Vagina (tissue), 2 donors: ENCODE results near the gene NR2F1-AS1. TPM values are rescaled to one million over a fixed set of nuclear protein-coding genes. Genes with fewer than 3 reads are reported as not detected.

ENCODE experiments used
- DNase-seq, 2 donors: peaks; one replicate each; pipeline ENCODE4 v3.0.0-alpha.2; 2017; ENCODE audit errors: extremely low spot score in 2 of 2
- H3K27ac ChIP-seq: fragments of 200-600 bp; sonication (generic); one replicate; pipeline ENCODE4 v1.5.1; 2019
- H3K27me3 ChIP-seq: fragments of 200-600 bp; sonication (generic); one replicate; pipeline ENCODE4 v1.5.1; 2019
- H3K36me3 ChIP-seq, 2 donors: fragments of 200-600 bp; sonication (generic); one replicate each; pipeline ENCODE4 v1.5.1; 2017 to 2019
- H3K4me1 ChIP-seq: fragments of 200-600 bp; sonication (generic); one replicate; pipeline ENCODE4 v1.5.1; 2019
- H3K4me3 ChIP-seq, 2 donors: fragments of 200-600 bp; sonication (generic); 1 replicate in 1 of 2; 2 replicates in 1 of 2; pipeline ENCODE4 v1.5.1; 2016 to 2019
- H3K9me3 ChIP-seq: fragments of 200-600 bp; sonication (generic); one replicate; pipeline ENCODE4 v1.5.1; 2019
- POLR2A ChIP-seq, 2 donors: fragments of 450-650 bp; IDR thresholded peaks; one replicate each; pipeline ENCODE4 v1.6.1; 2017; ENCODE audit warnings: antibody characterized with exemption in 2 of 2, mild to moderate bottlenecking in 2 of 2, moderate library complexity in 2 of 2
- POLR2AphosphoS5 ChIP-seq, 2 donors: sonication (generic); formaldehyde crosslinking; IDR thresholded peaks; one replicate each; pipeline ENCODE4 v1.9.0; 2017; ENCODE audit warnings: antibody characterized with exemption in 2 of 2, mild to moderate bottlenecking in 2 of 2, low read depth in 1 of 2; ENCODE audit not compliant: insufficient read depth in 1 of 2
- intact Hi-C: fragments of 100-400 bp; cut with DNase I; formaldehyde crosslinking; loops from one replicate; pipeline ENCODE4 v1.15.1; 2023
- total RNA-seq: library from RNA; depleted of rRNA; stranded (reverse); fragments of >200 nt; gene quantifications from one replicate; pipeline ENCODE4 v1.2.3, GENCODE V29; 2016
- TF ChIP-seq, protein P1 (sequence below), 3 experiments: fragments of 450-650 bp in 2 of 3; fragments of 200-600 bp in 1 of 3; sonication (generic) in 1 of 3; IDR thresholded peaks; one replicate each; pipeline ENCODE4 v1.5.1; 2017 to 2019; ENCODE audit warnings: antibody characterized with exemption in 3 of 3, mild to moderate bottlenecking in 2 of 3, moderate library complexity in 2 of 3

NR2F1-AS1 gene
- total RNA-seq, 1 donor from 2014 or later, result 22.3 TPM

DNA sequence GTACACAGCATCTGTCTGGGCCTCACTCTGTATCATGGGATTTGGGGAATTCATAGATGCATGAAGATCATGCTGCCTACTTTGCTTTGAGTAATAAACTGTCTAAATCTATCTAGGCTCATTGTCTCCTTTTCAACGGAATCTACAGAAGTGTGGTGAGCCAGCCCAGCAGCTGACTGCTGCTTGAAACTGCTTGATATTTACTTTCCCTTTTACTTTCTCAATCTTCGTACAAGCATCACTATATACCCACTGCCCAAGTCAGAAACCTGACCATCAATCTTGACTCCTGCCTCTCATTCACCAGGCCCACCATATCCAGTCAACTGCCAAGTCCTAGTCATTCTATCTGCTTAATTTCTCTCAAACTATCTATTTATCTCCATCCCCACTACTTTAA lies 142.9 kb downstream of the NR2F1-AS1 start:
- intact Hi-C loops, result no loop called here
- H3K9me3 ChIP-seq, result no peaks in the 10 kb centered on the region
- H3K27me3 ChIP-seq, result no peaks in the 10 kb centered on the region
- no peak overlapping the region for H3K27ac ChIP-seq
- H3K4me3 ChIP-seq, result no peak overlapping the region
- no peak for DNase-seq
- H3K4me1 ChIP-seq, result no peaks in the 10 kb centered on the region
- TF ChIP-seq, protein P1, sequence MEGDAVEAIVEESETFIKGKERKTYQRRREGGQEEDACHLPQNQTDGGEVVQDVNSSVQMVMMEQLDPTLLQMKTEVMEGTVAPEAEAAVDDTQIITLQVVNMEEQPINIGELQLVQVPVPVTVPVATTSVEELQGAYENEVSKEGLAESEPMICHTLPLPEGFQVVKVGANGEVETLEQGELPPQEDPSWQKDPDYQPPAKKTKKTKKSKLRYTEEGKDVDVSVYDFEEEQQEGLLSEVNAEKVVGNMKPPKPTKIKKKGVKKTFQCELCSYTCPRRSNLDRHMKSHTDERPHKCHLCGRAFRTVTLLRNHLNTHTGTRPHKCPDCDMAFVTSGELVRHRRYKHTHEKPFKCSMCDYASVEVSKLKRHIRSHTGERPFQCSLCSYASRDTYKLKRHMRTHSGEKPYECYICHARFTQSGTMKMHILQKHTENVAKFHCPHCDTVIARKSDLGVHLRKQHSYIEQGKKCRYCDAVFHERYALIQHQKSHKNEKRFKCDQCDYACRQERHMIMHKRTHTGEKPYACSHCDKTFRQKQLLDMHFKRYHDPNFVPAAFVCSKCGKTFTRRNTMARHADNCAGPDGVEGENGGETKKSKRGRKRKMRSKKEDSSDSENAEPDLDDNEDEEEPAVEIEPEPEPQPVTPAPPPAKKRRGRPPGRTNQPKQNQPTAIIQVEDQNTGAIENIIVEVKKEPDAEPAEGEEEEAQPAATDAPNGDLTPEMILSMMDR (IDR thresholded peaks at IDR 0.05), result no peak
- TF ChIP-seq POLR2A (IDR thresholded peaks at IDR 0.05), result no peak
- no peak for TF ChIP-seq POLR2AphosphoS5 (IDR thresholded peaks at IDR 0.05; ENCODE audit: insufficient read depth in 1 of 2, low read depth in 1 of 2)
- H3K36me3 ChIP-seq, result no peaks in the 10 kb centered on the region

DNA sequence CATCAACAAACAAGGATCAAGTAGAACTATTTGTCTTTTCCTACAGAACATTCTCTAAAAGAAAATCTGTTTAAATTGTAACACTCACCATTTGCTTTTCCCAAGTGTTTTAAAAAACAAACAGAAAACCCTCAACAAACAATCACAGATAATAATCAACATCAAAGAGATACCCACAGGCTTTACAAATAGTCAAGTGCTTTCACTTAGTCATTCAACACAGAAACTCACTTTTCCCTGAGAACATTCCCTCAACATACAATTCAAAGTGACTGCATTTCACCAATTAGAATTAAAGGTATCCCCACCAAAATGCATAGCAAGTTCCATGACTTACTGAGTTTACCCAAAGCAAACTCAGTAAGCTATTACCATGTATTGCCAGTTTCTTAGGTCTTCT lies 144.9 kb downstream of the NR2F1-AS1 start:
- TF ChIP-seq POLR2AphosphoS5 (IDR thresholded peaks at IDR 0.05; ENCODE audit: insufficient read depth in 1 of 2, low read depth in 1 of 2) (no peak), POLR2A (IDR thresholded peaks at IDR 0.05) (no peak)
- TF ChIP-seq, protein P1 (IDR thresholded peaks at IDR 0.05), result no peak
- no peak for DNase-seq
- no peak overlapping the region for H3K4me3 ChIP-seq
- no peaks in the 10 kb centered on the region for H3K27me3 ChIP-seq
- H3K27ac ChIP-seq, result no peak overlapping the region
- H3K36me3 ChIP-seq, result no peaks in the 10 kb centered on the region
- H3K9me3 ChIP-seq, result no peaks in the 10 kb centered on the region
- H3K4me1 ChIP-seq, result no peaks in the 10 kb centered on the region
- intact Hi-C loops, result no loop called here

DNA sequence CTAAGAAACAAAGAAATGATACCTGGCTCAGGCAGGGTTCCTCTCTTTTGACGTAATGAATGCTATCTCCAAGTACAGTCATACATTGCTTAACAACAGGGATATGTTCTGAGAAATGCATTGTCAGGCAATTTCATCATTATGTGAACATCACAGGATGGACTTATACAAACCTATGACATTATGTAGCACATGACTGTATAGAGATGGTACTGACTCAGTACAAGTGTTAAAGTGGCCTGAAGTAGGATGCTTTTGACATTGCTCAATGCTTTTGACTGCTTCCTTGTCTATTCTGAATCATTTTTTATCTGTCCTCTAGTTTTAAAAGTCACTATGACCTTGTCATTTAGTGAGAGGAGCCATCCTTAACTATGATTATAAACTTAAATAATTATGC lies 147.6 kb downstream of the NR2F1-AS1 start:
- no peaks in the 10 kb centered on the region for H3K4me1 ChIP-seq
- intact Hi-C loops, result no loop called here
- TF ChIP-seq, protein P1 (IDR thresholded peaks at IDR 0.05), result no peak
- no peaks in the 10 kb centered on the region for H3K9me3 ChIP-seq
- H3K27me3 ChIP-seq, result no peaks in the 10 kb centered on the region
- H3K36me3 ChIP-seq, result no peaks in the 10 kb centered on the region
- H3K27ac ChIP-seq, result no peak overlapping the region
- no peak for DNase-seq
- no peak overlapping the region for H3K4me3 ChIP-seq

DNA sequence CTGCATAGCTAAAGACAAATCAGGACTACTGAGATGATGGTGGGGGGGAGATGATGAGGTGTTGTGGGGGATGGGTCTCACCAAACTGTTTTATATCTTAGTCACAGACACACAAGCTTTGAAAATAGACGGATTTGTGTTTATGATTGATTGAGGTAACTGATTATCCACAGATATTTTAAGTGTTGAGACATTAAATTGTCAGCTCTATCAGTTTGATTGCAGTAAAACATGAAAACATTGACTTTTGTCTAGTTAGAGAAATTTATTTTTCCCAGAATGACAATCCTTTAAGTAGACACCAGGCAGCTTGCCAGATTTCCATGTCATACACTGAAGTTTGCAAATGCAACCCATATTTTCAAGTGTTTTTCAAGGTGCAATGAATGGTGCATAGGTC lies 149.8 kb downstream of the NR2F1-AS1 start:
- Histone ChIP-seq H3K4me1 (peaks cover 3% of the 10 kb centered on the region), H3K27me3 (no peaks in the 10 kb centered on the region), H3K9me3 (no peaks in the 10 kb centered on the region), H3K4me3 (no peak overlapping the region), H3K36me3 (no peaks in the 10 kb centered on the region), H3K27ac (no peak overlapping the region)
- intact Hi-C loops, result no loop called here
- TF ChIP-seq, protein P1 (IDR thresholded peaks at IDR 0.05), result no peak
- TF ChIP-seq POLR2AphosphoS5 (IDR thresholded peaks at IDR 0.05; ENCODE audit: insufficient read depth in 1 of 2, low read depth in 1 of 2) (no peak), POLR2A (IDR thresholded peaks at IDR 0.05) (no peak)
- DNase-seq, result no peak

DNA sequence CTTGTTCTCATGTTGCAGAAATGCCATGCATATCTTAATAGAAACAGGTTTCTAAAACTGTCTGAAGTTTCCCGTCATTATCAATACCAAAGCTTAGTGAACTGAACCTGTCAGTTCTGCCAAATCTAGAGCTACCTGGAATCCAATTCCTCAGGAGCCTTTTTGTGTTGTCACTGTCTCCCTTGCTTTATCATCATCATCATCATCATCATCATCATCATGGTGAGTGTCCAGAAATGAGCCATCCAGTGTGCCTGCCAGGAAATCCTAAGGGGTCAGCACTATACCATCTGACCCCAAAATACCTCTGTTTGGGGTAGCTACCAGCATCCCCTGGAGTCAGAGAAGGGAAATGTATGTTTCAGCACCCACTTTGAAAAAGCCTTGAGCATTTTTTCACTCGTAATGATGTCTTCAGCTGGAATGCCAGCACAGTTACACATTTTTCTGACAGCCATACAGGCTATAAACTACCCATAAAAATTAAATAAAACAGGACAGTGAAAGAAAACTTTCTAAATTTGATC lies 150.3 kb downstream of the NR2F1-AS1 start:
- TF ChIP-seq, protein P1 (IDR thresholded peaks at IDR 0.05), result no peak
- TF ChIP-seq POLR2AphosphoS5 (IDR thresholded peaks at IDR 0.05; ENCODE audit: insufficient read depth in 1 of 2, low read depth in 1 of 2), result no peak
- TF ChIP-seq POLR2A (IDR thresholded peaks at IDR 0.05), result no peak
- Histone ChIP-seq H3K9me3 (no peaks in the 10 kb centered on the region), H3K36me3 (no peaks in the 10 kb centered on the region), H3K27ac (no peak overlapping the region), H3K27me3 (no peaks in the 10 kb centered on the region), H3K4me1 (peaks cover 3% of the 10 kb centered on the region), H3K4me3 (no peak overlapping the region)
- intact Hi-C loops, result no loop called here
- no peak for DNase-seq
